HepG2 (cell line): Measurements from ENCODE around the gene S1PR5. TPM values are rescaled to one million over a fixed set of nuclear protein-coding genes. Genes with fewer than 3 reads are reported as not detected.

Experiments
- ARNT2 ChIP-seq: sonication (generic); formaldehyde crosslinking; IDR thresholded peaks from 2 replicates; pipeline ENCODE4 v1.8.0; 2022; ENCODE audit warnings: mild to moderate bottlenecking, low read depth, missing genetic modification reagents, moderate library complexity
- BCL6 ChIP-seq: IDR thresholded peaks from 2 replicates; pipeline ENCODE4 v1.6.1; 2016; ENCODE audit warnings: missing genetic modification reagents, missing compliant biosample characterization
- BCLAF1 ChIP-seq: fragments of 450-650 bp; IDR thresholded peaks from 2 replicates; pipeline ENCODE4 v1.6.1; 2017; ENCODE audit warnings: mild to moderate bottlenecking
- FOXP1 ChIP-seq, 2 experiments: fragments of 450-650 bp in 1 of 2; IDR thresholded peaks; 2 replicates each; pipeline ENCODE4 v1.6.1; 2017 to 2018; ENCODE audit warnings: antibody characterized with exemption in 1 of 2
- HMG20B ChIP-seq: conservative IDR thresholded peaks from 2 replicates; pipeline ENCODE4 v1.6.1; 2016; ENCODE audit warnings: missing genetic modification reagents, missing compliant biosample characterization
- HNRNPLL ChIP-seq: fragments of 200-400 bp; formaldehyde crosslinking; IDR thresholded peaks from 2 replicates; pipeline ENCODE4 v1.6.1; 2017; ENCODE audit warnings: mild to moderate bottlenecking, low read depth, low read length; ENCODE audit not compliant: poor library complexity, severe bottlenecking
- LCORL ChIP-seq, 2 experiments: fragments of 450-650 bp in 1 of 2; sonication (generic) in 1 of 2; formaldehyde crosslinking in 1 of 2; IDR thresholded peaks; 2 replicates each; pipeline versions ENCODE4 v1.5.0 to v1.6.1; 2017 to 2020; ENCODE audit warnings: antibody characterized with exemption in 1 of 2, missing genetic modification reagents in 1 of 2
- MBD4 ChIP-seq: IDR thresholded peaks from 2 replicates; pipeline ENCODE4 v1.6.1; 2012; ENCODE audit warnings: low read length, inconsistent platforms, borderline replicate concordance
- NAIF1 ChIP-seq: sonication (generic); formaldehyde crosslinking; IDR thresholded peaks from 2 replicates; pipeline ENCODE4 v1.5.0; 2020; ENCODE audit warnings: mild to moderate bottlenecking, missing genetic modification reagents, borderline replicate concordance
- NR2F1 ChIP-seq, 2 experiments: fragments of 450-650 bp in 1 of 2; formaldehyde crosslinking in 1 of 2; IDR thresholded peaks; 2 replicates each; pipeline versions ENCODE4 v1.5.0 to v1.6.1; 2016 to 2020; ENCODE audit warnings: mild to moderate bottlenecking in 1 of 2, missing compliant biosample characterization in 1 of 2, missing genetic modification reagents in 1 of 2, moderate library complexity in 1 of 2
- REL ChIP-seq: sonication (generic); formaldehyde crosslinking; conservative IDR thresholded peaks from 2 replicates; pipeline ENCODE4 v1.8.0; 2022; ENCODE audit warnings: mild to moderate bottlenecking, missing genetic modification reagents, moderate library complexity
- SNAPC2 ChIP-seq: sonication (generic); formaldehyde crosslinking; IDR thresholded peaks from 2 replicates; pipeline ENCODE4 v1.8.1; 2022; ENCODE audit warnings: mild to moderate bottlenecking, missing genetic modification reagents
- ZBTB44 ChIP-seq: sonication (generic); formaldehyde crosslinking; IDR thresholded peaks from 2 replicates; pipeline ENCODE4 v1.4.0; 2020; ENCODE audit warnings: missing genetic modification reagents
- ZFP91 ChIP-seq: sonication (generic); formaldehyde crosslinking; IDR thresholded peaks from 2 replicates; pipeline ENCODE4 v1.9.0; 2022; ENCODE audit warnings: missing genetic modification reagents, mild to moderate bottlenecking, borderline replicate concordance
- ZNF382 ChIP-seq: sonication (generic); formaldehyde crosslinking; IDR thresholded peaks from 2 replicates; pipeline ENCODE4 v1.5.0; 2020; ENCODE audit warnings: missing genetic modification reagents, mild to moderate bottlenecking, borderline replicate concordance
- ZNF547 ChIP-seq: sonication (generic); formaldehyde crosslinking; IDR thresholded peaks from 2 replicates; pipeline ENCODE4 v1.5.1; 2020; ENCODE audit warnings: mild to moderate bottlenecking, missing genetic modification reagents
- ZNF616 ChIP-seq: sonication (generic); formaldehyde crosslinking; IDR thresholded peaks from 2 replicates; pipeline ENCODE4 v1.5.0; 2020; ENCODE audit warnings: low read depth, mild to moderate bottlenecking, missing genetic modification reagents
- ZNF737 ChIP-seq: sonication (generic); formaldehyde crosslinking; IDR thresholded peaks from 2 replicates; pipeline ENCODE4 v1.5.0; 2020; ENCODE audit warnings: missing genetic modification reagents, mild to moderate bottlenecking, borderline replicate concordance
- ZNF749 ChIP-seq: sonication (generic); formaldehyde crosslinking; IDR thresholded peaks from 2 replicates; pipeline ENCODE4 v1.8.0; 2022; ENCODE audit warnings: mild to moderate bottlenecking, missing genetic modification reagents, moderate library complexity, borderline replicate concordance
- polyA plus RNA-seq, 8 experiments: library from polyadenylated mRNA; depleted of rRNA in 3 of 8; stranded (reverse) in 7 of 8; unstranded in 1 of 8; fragments of >200 nt; fragmentation: Illumina TruSeq in 4 of 8; extraction: Trizol in 4 of 8; gene quantifications; 2 replicates each; pipeline versions ENCODE4 v1.2.1 to v1.2.3, GENCODE V29; 2011 to 2016; ENCODE audit warnings: low read depth in 4 of 8, missing spikeins in 1 of 8, mixed read lengths in 1 of 8; ENCODE audit not compliant: insufficient read depth in 1 of 8
- total RNA-seq, 5 experiments: library from RNA; depleted of rRNA; stranded (reverse); fragments of >200 nt; fragmentation: Illumina TruSeq; extraction: Trizol; gene quantifications; 2 replicates each; pipeline ENCODE4 v1.2.3, GENCODE V29; 2016; ENCODE audit warnings: low read depth in 1 of 5
- TF ChIP-seq, protein P1 (sequence below): sonication (generic); formaldehyde crosslinking; IDR thresholded peaks from 2 replicates; pipeline ENCODE4 v1.8.0; 2022; ENCODE audit warnings: mild to moderate bottlenecking, missing genetic modification reagents; ENCODE audit not compliant: insufficient replicate concordance

The S1PR5 gene
- total and polyA plus RNA-seq, 2 of the 13 experiments (the other 11 are each of a cell fraction or from before 2014, with no cell fraction given): 0.04 TPM; not detected in 1

GRCh38 chr19:10503002-10503789 lies 14.1 kb downstream of the S1PR5 start, which contains the start of gene KEAP1 (continued):
- TF ChIP-seq, protein P1, sequence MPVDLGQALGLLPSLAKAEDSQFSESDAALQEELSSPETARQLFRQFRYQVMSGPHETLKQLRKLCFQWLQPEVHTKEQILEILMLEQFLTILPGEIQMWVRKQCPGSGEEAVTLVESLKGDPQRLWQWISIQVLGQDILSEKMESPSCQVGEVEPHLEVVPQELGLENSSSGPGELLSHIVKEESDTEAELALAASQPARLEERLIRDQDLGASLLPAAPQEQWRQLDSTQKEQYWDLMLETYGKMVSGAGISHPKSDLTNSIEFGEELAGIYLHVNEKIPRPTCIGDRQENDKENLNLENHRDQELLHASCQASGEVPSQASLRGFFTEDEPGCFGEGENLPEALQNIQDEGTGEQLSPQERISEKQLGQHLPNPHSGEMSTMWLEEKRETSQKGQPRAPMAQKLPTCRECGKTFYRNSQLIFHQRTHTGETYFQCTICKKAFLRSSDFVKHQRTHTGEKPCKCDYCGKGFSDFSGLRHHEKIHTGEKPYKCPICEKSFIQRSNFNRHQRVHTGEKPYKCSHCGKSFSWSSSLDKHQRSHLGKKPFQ: peak; percentile 51
- peak; percentile 83; the same call in 1 of the 2 replicates for TF ChIP-seq NAIF1 (CRISPR knock-in tag)
- peak; percentile 65 for TF ChIP-seq ZNF616 (CRISPR knock-in tag)
- TF ChIP-seq HMG20B (CRISPR knock-in tag): no peak
- TF ChIP-seq BCL6 (CRISPR knock-in tag): no peak
- TF ChIP-seq ZNF749 (CRISPR knock-in tag): no peak
- TF ChIP-seq BCLAF1: no peak
- no peak for TF ChIP-seq REL
- no peak for TF ChIP-seq NR2F1 (CRISPR knock-in tag; IDR thresholded peaks at IDR 0.05)
- no peak; the same call in 1 of the 2 replicates for TF ChIP-seq SNAPC2 (CRISPR knock-in tag)
- TF ChIP-seq ZNF382 (CRISPR knock-in tag): no peak; the same call in 1 of the 2 replicates
- no peak for TF ChIP-seq MBD4
- TF ChIP-seq LCORL (IDR thresholded peaks at IDR 0.05): no peak
- peak; percentile 64; the same call in 1 of the 2 replicates for TF ChIP-seq LCORL (CRISPR knock-in tag; IDR thresholded peaks at IDR 0.05)
- TF ChIP-seq FOXP1 (IDR thresholded peaks at IDR 0.05): no peak
- TF ChIP-seq FOXP1 (CRISPR knock-in tag; IDR thresholded peaks at IDR 0.05): no peak
- TF ChIP-seq ARNT2 (CRISPR knock-in tag): no peak
- no peak for TF ChIP-seq ZBTB44 (CRISPR knock-in tag)
- no peak for TF ChIP-seq ZNF737 (CRISPR knock-in tag)
- TF ChIP-seq ZFP91 (CRISPR knock-in tag): peak; percentile 71; the same call in 1 of the 2 replicates
- peak; percentile 31 for TF ChIP-seq HNRNPLL
- TF ChIP-seq ZNF547 (CRISPR knock-in tag): peak; percentile 78; the same call in 1 of the 2 replicates
